Omental fat pad (tissue), 4 donors: ENCODE data around the gene SLC26A6. TPM values are rescaled to one million over a fixed set of nuclear protein-coding genes. Genes with fewer than 3 reads are reported as not detected.

ENCODE experiments used
- ATAC-seq: fragments of 150-250 bp; one replicate; pipeline ENCODE4 v1.9.1; 2016; ENCODE audit warnings: mild to moderate bottlenecking, moderate library complexity; ENCODE audit not compliant: low FRiP score
- DNase-seq: peaks from one replicate; pipeline ENCODE4 v3.0.0-alpha.2; 2019; ENCODE audit warnings: low spot score
- CTCF ChIP-seq, 3 donors: fragments of 450-650 bp; IDR thresholded peaks; one replicate each; pipeline ENCODE4 v1.5.1; 2016 to 2017; ENCODE audit warnings: antibody characterized with exemption in 3 of 3, mild to moderate bottlenecking in 3 of 3, moderate library complexity in 2 of 3
- total RNA-seq, 4 donors: library from RNA; depleted of rRNA; stranded (reverse); fragments of >200 nt; gene quantifications; one replicate each; pipeline ENCODE4 v1.1.0, GENCODE V29; 2016

The SLC26A6 gene
- total RNA-seq, 4 donors from 2014 or later = 9.9 to 17.8 (median 14.6) TPM

GRCh38 chr3:48631516-48632448 is 3.5 kb downstream of the SLC26A6 start:
- ATAC-seq (no peak), DNase-seq (no peak)
- TF ChIP-seq CTCF (IDR thresholded peaks at IDR 0.05) = no peak

- no peak for TF ChIP-seq CTCF (IDR thresholded peaks at IDR 0.05)
- no peak for ATAC-seq
- DNase-seq = no peak
Measured at GRCh38 chr3:48630833-48631232, 4.4 kb downstream of the SLC26A6 start.

GRCh38 chr3:48630407-48630806 is 4.9 kb downstream of the SLC26A6 start:
- no peak for TF ChIP-seq CTCF (IDR thresholded peaks at IDR 0.05)
- ATAC-seq (no peak), DNase-seq (no peak)

GRCh38 chr3:48629894-48630293 is 5.4 kb downstream of the SLC26A6 start:
- no peak for TF ChIP-seq CTCF (IDR thresholded peaks at IDR 0.05)
- ATAC-seq (no peak), DNase-seq (no peak)

GRCh38 chr3:48628277-48629017 is 6.8 kb downstream of the SLC26A6 start:
- no peak for ATAC-seq

GRCh38 chr3:48625600-48625999 is 9.7 kb downstream of the SLC26A6 start:
- ATAC-seq (no peak), DNase-seq (no peak)
- no peak for TF ChIP-seq CTCF (IDR thresholded peaks at IDR 0.05)

More at GRCh38 chr3:48628277-48629017, 6.8 kb downstream of the SLC26A6 start:
- TF ChIP-seq CTCF (IDR thresholded peaks at IDR 0.05) = no peak
- no peak for DNase-seq
